Cardiac septum (tissue), 1 donor: Measurements from ENCODE around the gene ARPC5L. TPM values are rescaled to one million over a fixed set of nuclear protein-coding genes. Genes with fewer than 3 reads are reported as not detected.

ENCODE experiments used
- total RNA-seq: library from RNA; stranded (reverse); fragmentation: NEBNext Ultra II Directional; extraction: Animal tissue kit (Norgen Biotek cat#: 25700); gene quantifications from one replicate; pipeline ENCODE4 v1.2.1, GENCODE V29; 2021
- donor health status: DM: no; HTN: no; CAD: no.

ARPC5L gene
- total RNA-seq, 1 donor from 2014 or later: 53.8 TPM

Other genes with a start within 250 kb of the ARPC5L start
- gene NR6A1, start 90.8 kb upstream of the ARPC5L start, total RNA-seq: 2.2 TPM
- 46.4 TPM for gene OLFML2A, start 85.0 kb upstream of the ARPC5L start, total RNA-seq
- gene WDR38, start 8.7 kb upstream of the ARPC5L start, total RNA-seq: not detected
- 610 TPM for gene RPL35, start 173 bp upstream of the ARPC5L start, total RNA-seq
- gene GOLGA1, start 79.0 kb downstream of the ARPC5L start, total RNA-seq: 22.1 TPM